Thyroid gland (tissue), 4 donors: Measurements from ENCODE around the gene ANXA2R. TPM values are rescaled to one million over a fixed set of nuclear protein-coding genes. Genes with fewer than 3 reads are reported as not detected.
"Not testable (repeated sequence)": the region's sequence is repeated elsewhere in the genome, so short reads cannot be mapped to it uniquely, and the experiment has no call there.

Source experiments
- DNase-seq, 2 donors: peaks; one replicate each; pipeline ENCODE4 v3.0.0-alpha.2; 2019
- H3K27ac ChIP-seq, 3 donors: fragments of 200-600 bp; sonication (generic); 1 replicate in 2 of 3; 2 replicates in 1 of 3; pipeline ENCODE4 v1.5.1; 2016 to 2019; ENCODE audit warnings: mild to moderate bottlenecking in 1 of 3, moderate library complexity in 1 of 3
- H3K27me3 ChIP-seq: fragments of 200-600 bp; sonication (generic); one replicate; pipeline ENCODE4 v1.5.1; 2019
- H3K36me3 ChIP-seq, 2 donors: fragments of 200-600 bp; sonication (generic); one replicate each; pipeline ENCODE4 v1.5.1; 2016 to 2019
- H3K4me1 ChIP-seq, 2 donors: fragments of 200-600 bp; sonication (generic); one replicate each; pipeline ENCODE4 v1.5.1; 2017 to 2019
- H3K4me3 ChIP-seq, 3 donors: fragments of 200-600 bp; sonication (generic); replicated peaks in 1 of 3; 1 replicate in 2 of 3; 2 replicates in 1 of 3; pipeline ENCODE4 v1.5.1; 2016; ENCODE audit warnings: mild to moderate bottlenecking in 1 of 3
- H3K9me3 ChIP-seq: fragments of 200-600 bp; sonication (generic); one replicate; pipeline ENCODE4 v1.5.1; 2017
- CTCF ChIP-seq, 6 experiments: fragments of 200-600 bp in 3 of 6; fragments of 450-650 bp in 3 of 6; sonication (generic) in 3 of 6; IDR thresholded peaks; one replicate each; pipeline ENCODE4 v1.5.1; 2016 to 2019; ENCODE audit warnings: antibody characterized with exemption in 6 of 6, mild to moderate bottlenecking in 2 of 6, inconsistent platforms in 1 of 6, moderate library complexity in 1 of 6
- POLR2A ChIP-seq, 2 donors: fragments of 450-650 bp; IDR thresholded peaks; one replicate each; pipeline ENCODE4 v1.6.1; 2017; ENCODE audit warnings: antibody characterized with exemption in 2 of 2, mild to moderate bottlenecking in 2 of 2, moderate library complexity in 1 of 2
- WGBS, 2 donors: methylation state at CpG; one replicate each; pipeline ENCODE4 v1.1.5; 2017; 5-methylcytosine and 5-hydroxymethylcytosine counted together
- intact Hi-C: fragments of 100-400 bp; cut with DNase I; formaldehyde crosslinking; loops from one replicate; pipeline ENCODE4 v1.15.1; 2023
- total RNA-seq, 4 donors: library from RNA; depleted of rRNA; stranded (reverse); fragments of >200 nt; gene quantifications; one replicate each; pipeline ENCODE4 v1.2.3, GENCODE V29; 2016

Gene ANXA2R
- total RNA-seq, 4 donors from 2014 or later = 1.2 to 6.3 (median 4.0) TPM

- no peak for DNase-seq
- 85 to 86% methylated on average over 5 of the region's 5 CpGs for WGBS, 2 donors
- intact Hi-C loops = no loop called here
- no peak overlapping the region for H3K27ac ChIP-seq
- no peaks in the 10 kb centered on the region for H3K36me3 ChIP-seq
- no peak overlapping the region for H3K4me3 ChIP-seq
- peaks cover 6 to 9% of the 10 kb centered on the region in 2 donors for H3K4me1 ChIP-seq
- TF ChIP-seq POLR2A (IDR thresholded peaks at IDR 0.05) = no peak
- TF ChIP-seq CTCF (IDR thresholded peaks at IDR 0.05) = no peak
- no peaks in the 10 kb centered on the region for H3K9me3 ChIP-seq
- H3K27me3 ChIP-seq = no peaks in the 10 kb centered on the region
Observed at GRCh38 chr5:43061352-43062075, 21.4 kb upstream of the ANXA2R start.

GRCh38 chr5:43060020-43060419, 19.9 kb upstream of the ANXA2R start:
- H3K27me3 ChIP-seq, H3K4me1 ChIP-seq, H3K4me3 ChIP-seq, DNase-seq, H3K9me3 ChIP-seq, H3K36me3 ChIP-seq, H3K27ac ChIP-seq, intact Hi-C loops: not testable (repeated sequence)
- WGBS, 2 donors = 91 to 96% methylated on average over 2 of the region's 2 CpGs

- DNase-seq, H3K27ac ChIP-seq, intact Hi-C loops, H3K27me3 ChIP-seq, H3K4me3 ChIP-seq, H3K4me1 ChIP-seq, H3K36me3 ChIP-seq, H3K9me3 ChIP-seq: not testable (repeated sequence)
- WGBS, 2 donors = 66 to 100% methylated on average over 2 of the region's 2 CpGs
Observed at GRCh38 chr5:43055098-43055497, 15.0 kb upstream of the ANXA2R start.

GRCh38 chr5:43051684-43052083, 11.6 kb upstream of the ANXA2R start:
- no peaks in the 10 kb centered on the region for H3K4me1 ChIP-seq
- no peaks in the 10 kb centered on the region for H3K36me3 ChIP-seq
- no peak overlapping the region for H3K4me3 ChIP-seq
- H3K27ac ChIP-seq = no peak overlapping the region
- intact Hi-C loops = no loop called here
- no peaks in the 10 kb centered on the region for H3K27me3 ChIP-seq
- no peak for DNase-seq
- TF ChIP-seq POLR2A (IDR thresholded peaks at IDR 0.05) (no peak), CTCF (IDR thresholded peaks at IDR 0.05) (no peak)
- H3K9me3 ChIP-seq = no peaks in the 10 kb centered on the region
- 50 to 54% methylated on average over 2 of the region's 2 CpGs for WGBS, 2 donors

- Histone ChIP-seq H3K4me3 (no peak overlapping the region), H3K27ac (no peak overlapping the region), H3K27me3 (no peaks in the 10 kb centered on the region), H3K36me3 (no peaks in the 10 kb centered on the region), H3K9me3 (no peaks in the 10 kb centered on the region), H3K4me1 (no peaks in the 10 kb centered on the region)
- TF ChIP-seq POLR2A (IDR thresholded peaks at IDR 0.05) (no peak), CTCF (IDR thresholded peaks at IDR 0.05) (no peak)
- DNase-seq = no peak
- 71% methylated on average over 4 of the region's 4 CpGs for WGBS, 2 donors
- intact Hi-C loops = no loop called here
Observed at GRCh38 chr5:43050384-43050783, 10.3 kb upstream of the ANXA2R start.

GRCh38 chr5:43049236-43049635, 9.1 kb upstream of the ANXA2R start:
- Histone ChIP-seq H3K4me3 (no peak overlapping the region), H3K27ac (no peak overlapping the region), H3K36me3 (no peaks in the 10 kb centered on the region), H3K9me3 (no peaks in the 10 kb centered on the region), H3K27me3 (no peaks in the 10 kb centered on the region), H3K4me1 (no peaks in the 10 kb centered on the region)
- TF ChIP-seq POLR2A (IDR thresholded peaks at IDR 0.05) (no peak), CTCF (IDR thresholded peaks at IDR 0.05) (no peak)
- DNase-seq = no peak
- WGBS, 2 donors = 78 to 90% methylated on average over 5 of the region's 5 CpGs
- intact Hi-C loops = no loop called here
